Effector memory CD4-positive, alpha-beta T cell (primary cell): Measurements from ENCODE around the gene RELA.
"Not testable (repeated sequence)": the region's sequence is repeated elsewhere in the genome, so short reads cannot be mapped to it uniquely, and the experiment has no call there.

ENCODE experiments used
- DNase-seq, 3 donors: peaks; one replicate each; pipeline ENCODE4 v3.0.0-alpha.2; 2020
- H3K27ac ChIP-seq: 2 replicates; pipeline ENCODE4 v1.7.0; 2013; ENCODE audit warnings: mild to moderate bottlenecking, low read length, moderate library complexity; ENCODE audit not compliant: insufficient read depth, poor library complexity, severe bottlenecking
- H3K27me3 ChIP-seq: replicated peaks from 2 replicates; pipeline ENCODE4 v1.7.0; 2013; ENCODE audit warnings: mild to moderate bottlenecking, low read length; ENCODE audit not compliant: insufficient read depth, control insufficient read depth, poor library complexity, severe bottlenecking
- H3K36me3 ChIP-seq: 2 replicates; pipeline ENCODE4 v1.7.0; 2013; ENCODE audit warnings: mild to moderate bottlenecking, low read length, moderate library complexity; ENCODE audit not compliant: control insufficient read depth, insufficient read depth
- H3K4me1 ChIP-seq: 2 replicates; pipeline ENCODE4 v1.7.0; 2013; ENCODE audit warnings: low read length, mild to moderate bottlenecking; ENCODE audit not compliant: control insufficient read depth, insufficient read depth, poor library complexity, severe bottlenecking
- H3K4me3 ChIP-seq: 2 replicates; pipeline ENCODE4 v1.7.0; 2013; ENCODE audit warnings: low read length, low read depth, mild to moderate bottlenecking; ENCODE audit not compliant: insufficient read depth, poor library complexity, severe bottlenecking
- H3K9me3 ChIP-seq: 2 replicates; pipeline ENCODE4 v1.7.0; 2013; ENCODE audit warnings: mild to moderate bottlenecking, low read length, moderate library complexity; ENCODE audit not compliant: control insufficient read depth
- total RNA-seq, 3 donors: gene quantifications; one replicate each; lab custom pipeline; 2026; lab: John Stamatoyannopoulos, UW

The RELA gene
- 237 to 297 (median 295) reads per million in 3 donors for total RNA-seq

DNA sequence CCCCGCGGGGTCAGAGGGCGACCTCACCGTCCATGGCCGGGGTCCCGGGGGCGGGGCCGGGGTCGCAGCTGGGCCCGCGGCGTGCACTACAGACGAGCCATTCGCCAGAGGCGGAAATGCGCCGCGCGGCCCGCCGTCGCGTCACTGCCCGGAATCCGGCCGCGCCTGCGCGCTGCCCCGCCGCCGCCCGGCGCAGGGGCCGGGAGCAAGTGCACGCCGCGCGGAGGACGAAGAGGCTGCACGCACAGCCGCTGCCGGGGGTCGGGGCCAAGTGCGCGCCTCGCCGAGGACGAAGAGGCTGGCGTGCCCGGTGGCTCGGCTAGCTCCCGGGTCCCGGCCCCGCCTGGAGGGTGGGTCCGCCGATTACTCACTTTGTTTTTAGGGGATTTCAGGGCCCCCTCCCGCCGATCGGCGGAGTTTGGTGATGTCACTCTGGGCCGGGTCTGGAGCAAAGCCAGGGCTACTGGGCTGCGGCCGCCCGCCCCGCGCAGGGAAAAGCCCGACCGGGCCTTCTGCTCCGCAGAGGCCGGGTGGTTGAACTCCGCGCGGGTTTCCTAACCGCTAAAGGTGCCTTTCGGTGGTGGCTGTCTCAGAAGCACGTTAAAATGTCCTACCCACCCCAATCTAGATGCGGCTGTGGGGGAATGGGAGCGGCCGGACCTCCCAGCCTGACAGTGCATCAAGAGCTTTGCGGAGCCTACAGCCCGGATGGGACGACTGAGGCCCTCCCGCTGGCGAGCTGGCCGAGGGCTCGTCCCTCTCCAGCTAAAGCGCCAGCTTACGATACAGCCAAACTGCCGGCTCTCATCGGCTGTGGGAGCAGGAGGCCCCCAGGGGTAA is at the start of gene RELA:
Gene RELA, minus strand, starts transcription at position 118 of the 840 bp plus-strand sequence. Its CDS starts 84 bp downstream, at position 34.
- H3K27ac ChIP-seq = peak within 1 kb of the TSS; percentile 100
- no peaks in the 10 kb centered on the region for H3K27me3 ChIP-seq
- peaks cover 24% of the 10 kb centered on the region for H3K4me1 ChIP-seq
- no peaks in the 10 kb centered on the region for H3K9me3 ChIP-seq
- H3K4me3 ChIP-seq = peak within 1 kb of the TSS; percentile 87
- peak; percentile 86 to 91 (median 89) for DNase-seq
- H3K36me3 ChIP-seq = peaks cover 36% of the 10 kb centered on the region

DNA sequence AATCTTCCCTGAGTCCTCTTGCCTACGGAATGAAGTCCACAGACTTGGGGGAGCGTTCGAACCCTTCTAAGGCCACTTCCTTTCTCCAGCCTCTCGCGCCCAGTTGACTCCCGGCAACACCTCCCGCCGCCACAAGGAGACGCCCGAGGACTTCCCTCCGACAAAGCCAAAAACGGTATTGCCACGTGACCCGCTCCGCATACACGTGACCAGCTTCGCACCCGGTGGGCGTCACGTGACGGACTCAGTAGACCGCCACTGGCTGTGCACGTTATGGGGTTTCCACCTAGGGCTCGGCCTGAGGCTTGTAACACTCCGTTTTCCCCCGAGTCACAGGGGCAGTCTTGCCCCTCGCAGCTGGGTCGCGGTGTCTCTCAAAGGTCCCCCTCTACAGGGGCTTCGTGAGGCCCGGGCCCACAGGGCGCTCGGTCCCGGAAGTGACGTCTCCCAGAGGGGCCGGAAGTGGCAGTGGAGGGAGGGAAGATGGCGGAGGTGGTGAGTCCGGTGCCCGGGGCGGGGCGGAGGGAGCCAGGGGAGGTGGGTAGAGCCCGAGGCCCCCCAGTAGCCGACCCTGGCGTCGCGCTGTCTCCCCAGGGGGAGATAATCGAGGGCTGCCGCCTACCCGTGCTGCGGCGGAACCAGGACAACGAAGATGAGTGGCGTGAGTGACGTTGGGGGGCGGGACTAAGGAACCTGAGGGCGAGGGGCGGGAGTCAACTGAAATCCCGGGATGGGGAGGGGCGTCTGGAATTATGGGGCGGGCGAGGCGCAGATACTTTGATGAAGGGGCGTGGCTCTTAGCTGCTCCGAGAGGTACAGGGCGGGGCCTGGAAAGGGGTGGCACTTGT is 49.3 kb upstream of the RELA start, which contains the start of gene KAT5:
Gene KAT5, plus strand, starts transcription at position 468 of the 848 bp plus-strand sequence. Its CDS starts 16 bp downstream, at position 484.
- peaks cover 38% of the 10 kb centered on the region for H3K36me3 ChIP-seq
- H3K9me3 ChIP-seq = no peaks in the 10 kb centered on the region
- H3K4me1 ChIP-seq = peaks cover 8% of the 10 kb centered on the region
- DNase-seq = peak; percentile 92 to 98 (median 97)
- peak within 1 kb of the TSS; percentile 86 for H3K4me3 ChIP-seq
- peak within 1 kb of the TSS; percentile 97 for H3K27ac ChIP-seq
- H3K27me3 ChIP-seq = no peaks in the 10 kb centered on the region

DNA sequence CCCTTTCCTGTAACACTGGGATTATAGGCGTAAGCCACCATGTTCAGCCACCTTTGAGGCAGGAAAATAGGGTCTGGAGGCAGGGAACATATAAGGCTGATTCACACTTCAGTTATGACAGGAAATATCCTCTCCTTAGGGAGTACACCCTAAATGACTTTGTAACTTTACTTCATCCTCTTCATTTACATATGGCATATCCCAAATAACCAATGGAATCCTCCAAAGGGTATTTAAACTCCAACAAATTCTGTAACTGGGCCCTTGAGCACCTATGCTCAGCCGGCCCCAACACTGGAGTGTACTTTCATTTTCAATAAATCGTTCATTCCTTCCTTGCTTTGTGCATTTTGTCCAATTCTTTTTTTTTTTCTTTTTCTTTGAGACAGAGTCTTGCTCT is 47.7 kb upstream of the RELA start:
- H3K9me3 ChIP-seq = no peaks in the 10 kb centered on the region

DNA sequence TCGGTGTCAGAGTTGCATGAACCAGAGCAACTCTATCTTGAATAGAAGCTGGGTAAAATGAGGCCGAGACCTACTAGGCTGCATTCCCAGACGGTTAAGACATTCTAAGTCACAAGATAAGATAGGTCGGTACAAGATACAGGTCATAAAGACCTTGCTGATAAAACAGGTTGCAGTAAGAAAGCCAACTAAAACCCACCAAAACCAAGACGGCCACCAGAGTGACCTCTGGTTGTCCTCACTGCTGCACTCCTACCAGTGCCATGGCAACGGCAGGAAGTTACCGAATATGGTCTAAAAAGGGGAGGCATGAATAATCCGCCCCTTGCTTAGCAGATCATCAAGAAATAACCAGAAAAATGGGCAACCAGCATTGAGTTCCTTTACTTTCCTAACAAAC is 46.9 kb upstream of the RELA start:
- peaks cover 8% of the 10 kb centered on the region for H3K4me1 ChIP-seq
- peaks cover 18% of the 10 kb centered on the region for H3K36me3 ChIP-seq
- H3K27ac ChIP-seq = no peak overlapping the region
- DNase-seq = no peak
- H3K9me3 ChIP-seq = no peaks in the 10 kb centered on the region
- H3K4me3 ChIP-seq = no peak overlapping the region
- H3K27me3 ChIP-seq = no peaks in the 10 kb centered on the region

More for the DNA sequence above, 47.7 kb upstream of the RELA start:
- Histone ChIP-seq H3K27me3 (no peaks in the 10 kb centered on the region), H3K4me1 (peaks cover 8% of the 10 kb centered on the region), H3K36me3 (peaks cover 24% of the 10 kb centered on the region), H3K27ac (no peak overlapping the region), H3K4me3 (no peak overlapping the region)
- no peak for DNase-seq

DNA sequence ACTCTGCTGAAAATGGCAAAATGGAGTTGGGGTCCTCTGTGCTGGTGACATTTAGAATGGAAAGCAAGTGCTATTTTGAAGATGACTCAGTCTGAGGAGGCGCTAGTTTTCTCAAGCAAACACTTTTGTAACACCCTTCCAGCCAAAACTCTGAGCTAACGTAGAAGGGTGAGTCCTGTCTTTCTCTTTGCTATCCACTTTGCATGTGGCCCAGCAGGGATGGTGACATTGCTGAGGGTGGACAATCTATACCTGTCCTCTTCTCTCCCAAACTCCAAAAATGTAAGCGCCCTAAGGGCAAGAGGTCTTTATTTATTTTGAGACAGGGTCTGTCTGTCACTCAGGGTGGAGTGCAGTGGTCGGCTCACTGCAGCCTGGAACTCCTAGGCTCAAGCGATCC is 45.7 kb upstream of the RELA start:
- DNase-seq = no peak
- Histone ChIP-seq H3K27ac (no peak overlapping the region), H3K27me3 (no peaks in the 10 kb centered on the region), H3K9me3 (no peaks in the 10 kb centered on the region), H3K36me3 (peaks cover 7% of the 10 kb centered on the region), H3K4me1 (peaks cover 8% of the 10 kb centered on the region), H3K4me3 (no peak overlapping the region)

DNA sequence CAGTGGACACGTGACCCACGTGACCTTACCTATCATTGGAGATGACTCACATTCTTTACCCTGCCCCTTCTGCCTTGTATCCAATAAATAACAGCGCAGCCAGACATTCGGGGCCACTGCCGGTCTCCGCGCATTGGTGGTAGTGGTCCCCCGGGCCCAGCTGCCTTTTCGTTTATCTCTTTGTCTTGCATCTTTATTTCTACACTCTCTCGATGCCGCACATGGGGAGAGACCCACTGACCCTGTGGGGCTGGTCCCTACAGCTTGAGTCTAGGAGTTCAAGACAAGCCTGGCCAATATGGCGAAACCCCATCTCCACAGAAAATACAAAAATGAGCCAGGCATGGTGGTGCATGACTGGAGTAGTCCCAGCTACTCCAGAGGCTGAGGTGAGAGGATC is 44.3 kb upstream of the RELA start:
- not testable (repeated sequence) for H3K27ac ChIP-seq

DNA sequence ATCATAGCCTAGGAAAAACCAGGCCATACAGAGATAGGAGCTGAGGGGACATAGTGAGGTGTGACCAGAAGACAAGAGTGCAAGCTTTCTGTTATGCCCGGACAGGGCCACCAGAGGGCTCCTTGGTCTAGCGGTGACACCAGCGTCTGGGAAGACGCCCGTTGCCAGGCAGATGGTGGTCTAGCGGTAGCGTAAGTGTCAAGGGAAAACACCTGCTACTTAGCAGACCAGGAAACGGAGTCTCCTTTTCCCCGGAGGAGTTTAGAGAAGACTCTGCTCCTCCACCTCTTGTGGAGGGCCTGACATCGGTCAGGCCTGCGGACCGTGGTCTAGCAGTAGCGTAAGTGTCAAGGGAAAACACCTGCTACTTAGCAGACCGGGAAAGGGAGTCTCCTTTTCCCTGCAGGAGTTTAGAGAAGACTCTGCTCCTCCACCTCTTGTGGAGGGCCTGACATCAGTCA is 43.6 kb upstream of the RELA start:
- H3K4me1 ChIP-seq = not testable (repeated sequence)

More for the DNA sequence above, 44.3 kb upstream of the RELA start:
- not testable (repeated sequence) for H3K4me3 ChIP-seq, H3K4me1 ChIP-seq, DNase-seq, H3K36me3 ChIP-seq, H3K9me3 ChIP-seq, H3K27me3 ChIP-seq

DNA sequence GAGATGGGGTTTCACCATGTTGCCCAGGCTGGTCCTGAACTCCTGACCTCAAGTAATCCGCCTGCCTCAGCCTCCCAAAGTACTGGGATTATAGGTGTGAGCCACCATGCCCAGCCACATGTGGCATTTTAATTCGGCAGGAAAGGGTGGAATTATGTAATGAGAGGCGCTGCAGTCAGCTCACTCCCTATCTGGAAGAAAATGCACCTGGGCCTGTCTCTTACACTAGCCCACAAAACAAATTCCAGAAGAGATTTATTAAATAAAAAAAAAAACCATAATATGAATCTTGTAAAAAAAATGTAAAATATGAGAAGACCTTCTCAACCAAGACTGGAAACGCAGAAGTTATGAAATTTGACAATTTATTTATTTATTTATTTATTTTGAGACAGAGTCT is 41.1 kb upstream of the RELA start:
- DNase-seq = no peak
- H3K4me1 ChIP-seq = no peaks in the 10 kb centered on the region
- no peaks in the 10 kb centered on the region for H3K27me3 ChIP-seq

More for the DNA sequence above, 43.6 kb upstream of the RELA start:
- peak; percentile 58 to 64 (median 60) for DNase-seq
- H3K27ac ChIP-seq, H3K36me3 ChIP-seq, H3K9me3 ChIP-seq, H3K4me3 ChIP-seq, H3K27me3 ChIP-seq: not testable (repeated sequence)

DNA sequence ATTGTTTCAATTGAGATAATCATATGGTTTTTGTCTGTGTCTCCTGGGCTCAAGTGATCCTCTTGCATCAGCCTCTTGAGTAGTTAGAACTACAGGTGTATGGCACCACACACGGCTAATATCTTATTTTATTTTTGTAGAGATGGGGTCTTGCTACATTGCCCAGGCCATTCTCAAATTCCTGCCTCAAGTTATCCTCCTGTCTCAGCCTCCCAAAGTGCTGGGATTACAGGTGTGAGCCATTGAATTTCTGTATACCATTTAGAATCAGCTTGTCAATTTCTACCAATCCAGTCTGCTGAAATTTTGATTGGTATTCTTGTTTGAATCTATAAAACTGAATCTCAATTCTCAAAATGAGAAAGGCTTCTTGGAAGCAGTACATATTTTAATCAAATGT is 39.0 kb upstream of the RELA start:
- Histone ChIP-seq H3K4me1 (no peaks in the 10 kb centered on the region), H3K27me3 (no peaks in the 10 kb centered on the region), H3K27ac (no peak overlapping the region), H3K4me3 (no peak overlapping the region), H3K36me3 (no peaks in the 10 kb centered on the region), H3K9me3 (no peaks in the 10 kb centered on the region)
- no peak for DNase-seq

More for the DNA sequence above, 41.1 kb upstream of the RELA start:
- H3K36me3 ChIP-seq = no peaks in the 10 kb centered on the region
- no peak overlapping the region for H3K27ac ChIP-seq
- no peak overlapping the region for H3K4me3 ChIP-seq
- H3K9me3 ChIP-seq = no peaks in the 10 kb centered on the region
